ENCODE measurements around the gene PATZ1.

PATZ1 gene

GRCh38 chr22:31279327-31279669, 66.8 kb downstream of the PATZ1 start:
- DNase-seq: no peak

GRCh38 chr22:31278626-31279326, 67.4 kb downstream of the PATZ1 start:
- DNase-seq: no peak

GRCh38 chr22:31278151-31278621, 68.0 kb downstream of the PATZ1 start:
- DNase-seq: no peak

GRCh38 chr22:31277741-31278140, 68.4 kb downstream of the PATZ1 start:
- no peak for DNase-seq

- no peak for DNase-seq
Measured at GRCh38 chr22:31276426-31277167, 69.5 kb downstream of the PATZ1 start.
